CD4-positive, alpha-beta T cell (primary cell): ENCODE measurements around the gene DUOX1. TPM values are rescaled to one million over a fixed set of nuclear protein-coding genes. Genes with fewer than 3 reads are reported as not detected.

Experiments used
- ATAC-seq: fragments of 200-7000 bp; cut with Tn5 transposase; one replicate; pipeline ENCODE4 v1.10.0; 2022; ENCODE audit warnings: mild to moderate bottlenecking; ENCODE audit not compliant: poor library complexity
- CTCF ChIA-PET: fragments of 350-600 bp; sonication (Branson Sonifier 250); formaldehyde crosslinking; loops from one replicate; lab custom pipeline; 2021; ENCODE audit warnings: antibody characterized with exemption, inconsistent platforms; lab: Charles Lee
- POLR2A ChIA-PET: fragments of 350-600 bp; sonication (Branson Sonifier 250); formaldehyde crosslinking; loops from one replicate; lab custom pipeline; 2021; ENCODE audit warnings: antibody characterized with exemption, inconsistent platforms; lab: Charles Lee
- DNase-seq, 14 experiments: peaks; one replicate each; pipeline ENCODE4 v3.0.0-alpha.2; 2013 to 2020; ENCODE audit warnings: mixed read lengths in 2 of 14
- H3K27ac ChIP-seq, 2 donors: one replicate each; pipeline versions ENCODE4 v1.5.1 to v1.7.0; 2013; ENCODE audit warnings: low read length in 2 of 2, low read depth in 1 of 2, mild to moderate bottlenecking in 1 of 2
- H3K27me3 ChIP-seq, 2 experiments: 1 replicate in 1 of 2; 2 replicates in 1 of 2; pipeline versions ENCODE4 v1.6.1 to v1.7.0; 2013; ENCODE audit warnings: low read length in 2 of 2, control low read depth in 1 of 2, mild to moderate bottlenecking in 1 of 2, moderate library complexity in 1 of 2; ENCODE audit not compliant: insufficient read depth in 2 of 2, control insufficient read depth in 1 of 2
- H3K36me3 ChIP-seq: one replicate; pipeline ENCODE4 v1.6.1; 2013; ENCODE audit warnings: low read length, control low read depth; ENCODE audit not compliant: insufficient read depth
- H3K4me1 ChIP-seq: one replicate; pipeline ENCODE4 v1.6.1; 2013; ENCODE audit warnings: low read length, control low read depth; ENCODE audit not compliant: insufficient read depth
- H3K4me3 ChIP-seq: one replicate; pipeline ENCODE4 v1.5.1; 2013; ENCODE audit warnings: mild to moderate bottlenecking, low read length, moderate library complexity
- H3K9me3 ChIP-seq, 2 experiments: 1 replicate in 1 of 2; 2 replicates in 1 of 2; pipeline versions ENCODE4 v1.6.1 to v1.7.0; 2013; ENCODE audit warnings: low read length in 2 of 2, mild to moderate bottlenecking in 2 of 2, control low read depth in 1 of 2, moderate library complexity in 1 of 2; ENCODE audit not compliant: control insufficient read depth in 1 of 2, insufficient read depth in 1 of 2
- H3K27ac Mint-ChIP-seq: one replicate; pipeline ENCODE4 v1.8.0; 2020; ENCODE audit warnings: mixed read lengths
- H3K27me3 Mint-ChIP-seq: one replicate; pipeline ENCODE4 v1.8.0; 2021; ENCODE audit warnings: mixed read lengths
- H3K36me3 Mint-ChIP-seq: one replicate; pipeline ENCODE4 v1.8.0; 2021; ENCODE audit warnings: low read depth, mixed read lengths
- H3K4me1 Mint-ChIP-seq: one replicate; pipeline ENCODE4 v1.8.0; 2021; ENCODE audit warnings: low read depth, mixed read lengths
- H3K4me3 Mint-ChIP-seq: one replicate; pipeline ENCODE4 v1.8.0; 2020; ENCODE audit warnings: mild to moderate bottlenecking, mixed read lengths
- H3K9me3 Mint-ChIP-seq: one replicate; pipeline ENCODE4 v1.8.0; 2020; ENCODE audit warnings: mixed read lengths
- CTCF ChIP-seq: fragments of 200-600 bp; IDR thresholded peaks from one replicate; pipeline ENCODE4 v1.8.0; 2022; ENCODE audit warnings: antibody characterized with exemption, mild to moderate bottlenecking
- intact Hi-C, 2 experiments: fragments of 100-400 bp; cut with DNase I in 1 of 2; cut with micrococcal nuclease in 1 of 2; formaldehyde crosslinking; loops; one replicate each; pipeline versions ENCODE4 v1.15.1 to v1.9.0; 2023 to 2025; cut with DNase I, micrococcal nuclease
- total RNA-seq, 174 experiments: library from RNA in 2 of 174; stranded (reverse) in 2 of 174; gene quantifications; one replicate each; pipeline ENCODE4 v1.2.3 and lab custom pipeline; 2021 to 2026

DUOX1 gene
- total RNA-seq, 2 experiments from 2014 or later: 0.17 to 0.25 TPM

DNA sequence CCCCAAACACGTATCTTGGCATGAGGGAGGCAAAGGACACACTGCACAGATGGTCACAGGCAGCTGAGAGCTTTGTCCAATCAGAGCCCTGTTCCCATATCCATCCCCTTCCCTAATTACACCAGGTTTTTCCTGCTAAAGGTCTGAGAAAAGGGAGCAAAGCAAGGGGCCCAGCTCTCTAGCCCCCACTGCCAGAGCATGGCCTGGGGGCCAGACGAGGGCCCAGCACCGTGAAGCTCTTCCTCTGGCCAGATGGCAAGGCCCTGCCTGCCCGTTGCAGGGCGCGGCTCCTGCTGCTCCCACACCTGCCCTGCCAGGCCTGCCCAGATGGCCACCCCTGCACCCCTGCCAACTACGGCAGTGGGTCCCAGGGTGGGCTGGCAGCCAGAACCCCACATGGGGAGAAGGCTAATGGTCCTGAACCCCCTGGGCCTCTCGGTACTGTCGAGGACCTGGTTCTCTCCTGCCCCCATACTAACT, 54.8 kb downstream of the DUOX1 start:
- no peak for ATAC-seq
- Mint-ChIP-seq H3K4me3 (no peak overlapping the region), H3K36me3 (no peaks in the 10 kb centered on the region), H3K27me3 (no peaks in the 10 kb centered on the region), H3K9me3 (no peaks in the 10 kb centered on the region), H3K27ac (no peak overlapping the region), H3K4me1 (peaks cover 19% of the 10 kb centered on the region)
- ChIA-PET POLR2A (interaction anchor here (1.2 to 8.5 kb wide), 2 partner anchors 15 to 17 kb away, joined by 5 to 129 read pairs; no protein-coding TSS in a partner anchor), CTCF (interaction anchor here (1.5 kb wide), 1 partner anchor 67 kb away, joined by 6 read pairs; no protein-coding TSS in a partner anchor)
- no peak for TF ChIP-seq CTCF
- H3K4me1 ChIP-seq: peaks cover 36% of the 10 kb centered on the region
- no peak overlapping the region for H3K27ac ChIP-seq
- DNase-seq: no peak
- intact Hi-C loops: no loop called here
- no peaks in the 10 kb centered on the region for H3K9me3 ChIP-seq
- no peak overlapping the region for H3K4me3 ChIP-seq
- H3K36me3 ChIP-seq: no peaks in the 10 kb centered on the region
- H3K27me3 ChIP-seq: no peaks in the 10 kb centered on the region

GRCh38 chr15:45185069-45185779, 55.4 kb downstream of the DUOX1 start:
- intact Hi-C loops: no loop called here
- H3K4me1 ChIP-seq: peaks cover 30% of the 10 kb centered on the region
- TF ChIP-seq CTCF: no peak
- H3K36me3 ChIP-seq: no peaks in the 10 kb centered on the region
- Mint-ChIP-seq H3K4me1 (peaks cover 17% of the 10 kb centered on the region), H3K9me3 (no peaks in the 10 kb centered on the region), H3K27me3 (no peaks in the 10 kb centered on the region), H3K4me3 (peak overlapping the region; percentile 92), H3K27ac (peak overlapping the region; percentile 72), H3K36me3 (no peaks in the 10 kb centered on the region)
- no peak for ATAC-seq
- H3K9me3 ChIP-seq: no peaks in the 10 kb centered on the region
- no peak overlapping the region for H3K27ac ChIP-seq
- no peak overlapping the region for H3K4me3 ChIP-seq
- no peaks in the 10 kb centered on the region for H3K27me3 ChIP-seq
- no peak for DNase-seq
- ChIA-PET CTCF (interaction anchor here (0.8 to 3.4 kb wide), 3 partner anchors 18 to 20 kb away, joined by 3 to 10 read pairs (median 4); no protein-coding TSS in a partner anchor), POLR2A (interaction anchor here (8.5 kb wide), 1 partner anchor 14 kb away, joined by 129 read pairs; no protein-coding TSS in a partner anchor)

GRCh38 chr15:45185903-45186770, 56.3 kb downstream of the DUOX1 start:
- DNase-seq (no peak), ATAC-seq (no peak)
- H3K4me3 Mint-ChIP-seq: peak overlapping the region; percentile 92
- intact Hi-C loops: no loop called here
- Histone ChIP-seq H3K27me3 (no peaks in the 10 kb centered on the region), H3K4me1 (peaks cover 24% of the 10 kb centered on the region), H3K36me3 (no peaks in the 10 kb centered on the region), H3K9me3 (no peaks in the 10 kb centered on the region), H3K27ac (no peak overlapping the region), H3K4me3 (no peak overlapping the region)
- H3K27me3 Mint-ChIP-seq: no peaks in the 10 kb centered on the region
- ChIA-PET POLR2A (interaction anchor here (1.1 to 8.5 kb wide), 2 partner anchors 13 to 68 kb away, joined by 3 to 129 read pairs; no protein-coding TSS in a partner anchor), CTCF (interaction anchor here (0.8 to 3.4 kb wide), 5 partner anchors 12 to 19 kb away, joined by 3 to 10 read pairs (median 4); no protein-coding TSS in a partner anchor)
- no peak for TF ChIP-seq CTCF
- peak overlapping the region; percentile 72 for H3K27ac Mint-ChIP-seq
- H3K9me3 Mint-ChIP-seq: no peaks in the 10 kb centered on the region
- peaks cover 12% of the 10 kb centered on the region for H3K4me1 Mint-ChIP-seq
- no peaks in the 10 kb centered on the region for H3K36me3 Mint-ChIP-seq
